ENCODE results near the gene ENTPD3. TPM values are rescaled to one million over a fixed set of nuclear protein-coding genes. Genes with fewer than 3 reads are reported as not detected.
A peak's percentile ranks its signal among the peaks of the same experiment; 100 is the strongest.

Gene ENTPD3
- total and polyA plus RNA-seq, 2 of the 13 experiments (the other 11 are each of a cell fraction or from before 2014, with no cell fraction given): 0.07 TPM; not detected in 1

- TF ChIP-seq ZNF280D (CRISPR knock-in tag; IDR thresholded peaks at IDR 0.05): no peak
- TF ChIP-seq PRMT3 (CRISPR knock-in tag; IDR thresholded peaks at IDR 0.05; ENCODE audit: borderline replicate concordance, low read depth): no peak
- no peak for TF ChIP-seq WIZ (CRISPR knock-in tag; IDR thresholded peaks at IDR 0.05)
- peak; percentile 64; the same call in 1 of the 2 replicates for TF ChIP-seq HINFP (CRISPR knock-in tag; IDR thresholded peaks at IDR 0.05; ENCODE audit: low read depth)
- TF ChIP-seq ZNF776 (CRISPR knock-in tag; IDR thresholded peaks at IDR 0.05): no peak
- peak; percentile 21; the same call in 1 of the 2 replicates for TF ChIP-seq ZNF160 (CRISPR knock-in tag; IDR thresholded peaks at IDR 0.05)
- peak; percentile 98 for TF ChIP-seq CREB1 (IDR thresholded peaks at IDR 0.05)
- TF ChIP-seq CREB1 (CRISPR knock-in tag; IDR thresholded peaks at IDR 0.05): peak; percentile 96
- TF ChIP-seq NR0B2 (CRISPR knock-in tag; IDR thresholded peaks at IDR 0.05): 0 out of 2 replicates have a peak, but pooled peaks have one; percentile 2
- TF ChIP-seq YY1 (IDR thresholded peaks at IDR 0.05; ENCODE audit: insufficient read depth, insufficient replicate concordance, low read depth, low read length): peak; percentile 99
- TF ChIP-seq ZNF687 (CRISPR knock-in tag; IDR thresholded peaks at IDR 0.05): peak; percentile 92
- TF ChIP-seq HNF1B (CRISPR knock-in tag; IDR thresholded peaks at IDR 0.05): peak; percentile 84
- TF ChIP-seq KAT8 (CRISPR knock-in tag; IDR thresholded peaks at IDR 0.05): peak; percentile 86
- TF ChIP-seq ZNF713 (CRISPR knock-in tag; IDR thresholded peaks at IDR 0.05): no peak
- no peak for TF ChIP-seq GTF3A (CRISPR knock-in tag; conservative IDR thresholded peaks at IDR 0.05)
- peak; percentile 56; the same call in 1 of the 2 replicates for TF ChIP-seq ZNF792 (CRISPR knock-in tag; IDR thresholded peaks at IDR 0.05)
- no peak for TF ChIP-seq ZNF33A (CRISPR knock-in tag; IDR thresholded peaks at IDR 0.05; ENCODE audit: borderline replicate concordance)
- TF ChIP-seq MEF2D (CRISPR knock-in tag; IDR thresholded peaks at IDR 0.05): peak; percentile 70; the same call in 1 of the 2 replicates
These were observed 66.1 kb downstream of the ENTPD3 start (continued) for GRCh38 chr3:40452876-40453730.
